ENCODE measurements around the gene DAAM2. TPM values are rescaled to one million over a fixed set of nuclear protein-coding genes. Genes with fewer than 3 reads are reported as not detected.

Gene DAAM2
- total RNA-seq, result 66.1 and 122 TPM in 2 replicates

DNA sequence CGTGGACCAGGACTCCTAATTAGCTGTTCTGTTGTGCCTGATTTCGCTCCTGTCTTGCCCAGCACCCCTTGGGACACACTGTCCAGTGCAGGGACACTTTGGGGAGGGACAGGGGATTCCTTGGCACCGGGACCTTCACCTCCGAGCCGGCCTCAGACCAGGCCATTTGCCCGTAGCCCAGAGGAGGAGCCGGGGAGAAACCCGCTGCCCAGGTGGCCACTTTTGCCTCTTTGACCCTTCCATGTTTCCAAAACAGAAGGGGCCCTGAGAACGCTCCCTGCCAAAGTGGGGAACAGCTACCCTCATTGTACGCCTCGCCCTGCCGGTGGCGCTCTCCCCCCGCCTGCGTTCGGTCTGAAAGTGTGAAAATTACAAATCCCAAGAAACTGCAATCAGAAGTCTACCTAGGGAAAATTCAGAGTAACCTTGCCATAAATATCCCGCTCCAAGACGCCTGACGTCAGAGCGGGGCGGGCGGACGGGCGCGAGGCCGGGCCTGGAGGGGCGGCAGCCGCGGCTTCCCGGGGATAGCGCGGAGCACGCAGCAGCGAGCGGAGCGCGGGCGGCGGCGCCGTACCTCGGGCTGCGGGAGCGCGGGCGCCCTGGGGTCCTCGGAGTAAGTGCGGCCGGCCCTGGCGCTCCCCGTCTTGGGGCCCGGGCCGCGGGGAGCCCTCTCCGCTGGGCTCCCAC is at the start of gene DAAM2:
DAAM2 (plus strand) TSS at position 527 of the 690 bp plus-strand sequence. CDS start 63,927 bp downstream, outside the sequence.

GRCh38 chr6:39934131-39934757 is 142.1 kb downstream of the DAAM2 start, which contains the start of gene MOCS1:
MOCS1 (minus strand) TSS chr6:39934462; CDS start chr6:39934417, 45 bp downstream.

Other genes starting within 250 kb of the DAAM2 start
- gene KIF6, start 67.0 kb upstream of the DAAM2 start, total RNA-seq, result 3.7 and 3.9 TPM in 2 replicates
- 11.7 and 12.2 TPM in 2 replicates for gene MOCS1, start 142.1 kb downstream of the DAAM2 start, total RNA-seq